IPS-18a (cell line): ENCODE measurements around the gene HDAC8.
"Not testable (repeated sequence)": the region's sequence is repeated elsewhere in the genome, so short reads cannot be mapped to it uniquely, and the experiment has no call there.

Experiments
- H3K27ac ChIP-seq: one replicate; pipeline ENCODE4 v1.5.1; 2013; ENCODE audit warnings: low read length
- H3K27me3 ChIP-seq: one replicate; pipeline ENCODE4 v1.6.1; 2013; ENCODE audit warnings: mild to moderate bottlenecking, low read length; ENCODE audit not compliant: control insufficient read depth, insufficient read depth
- H3K36me3 ChIP-seq: one replicate; pipeline ENCODE4 v1.6.1; 2013; ENCODE audit warnings: low read depth, low read length; ENCODE audit not compliant: control insufficient read depth
- H3K4me1 ChIP-seq: one replicate; pipeline ENCODE4 v1.6.1; 2013; ENCODE audit warnings: low read depth, low read length; ENCODE audit not compliant: control insufficient read depth
- H3K4me3 ChIP-seq: one replicate; pipeline ENCODE4 v1.5.1; 2013; ENCODE audit warnings: low read length
- H3K9ac ChIP-seq: one replicate; pipeline ENCODE4 v1.6.1; 2013; ENCODE audit warnings: mild to moderate bottlenecking, low read length, moderate library complexity
- H3K9me3 ChIP-seq: one replicate; pipeline ENCODE4 v1.6.1; 2013; ENCODE audit warnings: low read depth, low read length; ENCODE audit not compliant: control insufficient read depth

The HDAC8 gene

GRCh38 chrX:72440764-72441163 lies 131.9 kb downstream of the HDAC8 start:
- H3K4me1 ChIP-seq, H3K9me3 ChIP-seq, H3K4me3 ChIP-seq, H3K9ac ChIP-seq, H3K27ac ChIP-seq, H3K27me3 ChIP-seq, H3K36me3 ChIP-seq: not testable (repeated sequence)

DNA sequence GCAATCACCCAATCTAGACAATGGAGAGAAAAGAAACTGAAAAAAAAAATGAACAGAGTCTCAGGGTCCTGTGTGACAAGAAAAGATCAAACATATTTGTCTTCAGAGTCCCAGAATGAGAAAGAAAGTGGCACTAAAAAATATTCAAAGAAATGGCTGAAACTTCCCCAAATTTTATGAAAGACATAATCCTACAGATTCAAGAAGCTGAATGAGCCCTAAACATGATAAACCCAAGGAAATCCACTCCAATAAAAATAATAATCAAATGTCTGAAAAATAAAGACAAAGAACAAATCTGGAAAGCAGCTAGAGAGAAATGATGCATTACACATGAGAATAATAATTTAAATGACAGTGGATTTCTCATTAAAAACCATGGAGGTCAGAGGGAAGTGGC lies 136.6 kb downstream of the HDAC8 start:
- H3K36me3 ChIP-seq: no peaks in the 10 kb centered on the region
- H3K27ac ChIP-seq: no peak overlapping the region
- no peak overlapping the region for H3K4me3 ChIP-seq
- H3K9me3 ChIP-seq: peaks cover 17% of the 10 kb centered on the region
- H3K27me3 ChIP-seq: no peaks in the 10 kb centered on the region
- no peaks in the 10 kb centered on the region for H3K4me1 ChIP-seq
- no peak overlapping the region for H3K9ac ChIP-seq

DNA sequence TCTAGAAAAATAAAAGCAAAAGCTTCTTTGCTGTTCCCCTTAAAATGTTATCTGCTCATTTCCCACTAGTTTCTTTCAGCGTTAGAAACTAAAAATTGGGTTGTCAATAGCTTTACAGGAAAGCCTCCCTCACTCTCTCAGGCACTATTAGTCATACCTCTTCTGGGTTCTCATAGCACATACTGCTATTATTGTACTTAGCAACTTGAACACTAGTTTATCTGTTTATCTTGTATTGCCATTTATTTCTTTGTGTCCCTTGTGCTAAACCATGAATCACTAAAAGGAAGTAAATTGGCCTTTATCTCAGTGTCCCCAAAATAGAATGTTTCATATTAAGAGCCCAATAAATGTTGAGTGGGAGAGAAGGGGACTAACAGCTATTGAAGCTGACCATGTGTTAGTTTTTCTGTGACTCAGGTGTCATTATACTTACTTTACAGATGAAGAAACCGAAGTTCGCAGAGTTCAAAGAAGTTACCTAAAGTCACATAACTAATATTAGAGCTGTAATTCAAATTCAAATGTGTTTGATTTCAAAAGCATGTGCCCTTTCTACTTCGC lies 142.2 kb downstream of the HDAC8 start:
- Histone ChIP-seq H3K9me3 (peaks cover 11% of the 10 kb centered on the region), H3K27me3 (no peaks in the 10 kb centered on the region), H3K4me1 (no peaks in the 10 kb centered on the region), H3K36me3 (no peaks in the 10 kb centered on the region), H3K9ac (no peak overlapping the region), H3K4me3 (no peak overlapping the region), H3K27ac (no peak overlapping the region)

- no peaks in the 10 kb centered on the region for H3K4me1 ChIP-seq
- H3K27ac ChIP-seq: no peak overlapping the region
- no peaks in the 10 kb centered on the region for H3K36me3 ChIP-seq
- no peak overlapping the region for H3K9ac ChIP-seq
- H3K4me3 ChIP-seq: no peak overlapping the region
- no peaks in the 10 kb centered on the region for H3K27me3 ChIP-seq
- H3K9me3 ChIP-seq: peaks cover 43% of the 10 kb centered on the region
Observed at GRCh38 chrX:72421797-72422196, 150.8 kb downstream of the HDAC8 start.

GRCh38 chrX:72409993-72410392 lies 162.7 kb downstream of the HDAC8 start:
- Histone ChIP-seq H3K9me3 (peaks cover 13% of the 10 kb centered on the region), H3K27me3 (no peaks in the 10 kb centered on the region), H3K36me3 (no peaks in the 10 kb centered on the region), H3K27ac (no peak overlapping the region), H3K4me3 (no peak overlapping the region), H3K9ac (no peak overlapping the region), H3K4me1 (no peaks in the 10 kb centered on the region)

DNA sequence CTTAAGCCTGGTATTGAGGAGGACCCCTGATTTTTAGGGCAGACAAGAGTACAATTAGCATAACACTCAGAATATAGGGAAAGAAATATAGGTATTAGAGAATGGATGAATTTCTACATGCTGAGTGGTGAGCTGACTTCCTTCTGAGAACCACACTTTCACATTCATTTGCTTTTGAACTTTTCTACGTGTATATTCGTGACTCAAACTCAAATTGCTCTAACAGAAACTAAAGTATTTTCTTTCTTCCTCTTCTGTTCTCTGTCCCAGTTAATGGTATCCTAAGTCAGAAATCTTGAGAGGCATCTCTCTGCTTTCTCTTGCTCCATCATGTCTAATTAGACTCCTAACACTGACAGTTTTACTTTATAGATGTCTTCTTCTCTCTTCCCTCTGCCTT lies 163.8 kb downstream of the HDAC8 start:
- no peak overlapping the region for H3K4me3 ChIP-seq
- no peaks in the 10 kb centered on the region for H3K27me3 ChIP-seq
- H3K27ac ChIP-seq: no peak overlapping the region

GRCh38 chrX:72405136-72405535 lies 167.5 kb downstream of the HDAC8 start:
- H3K27ac ChIP-seq, H3K9ac ChIP-seq, H3K27me3 ChIP-seq, H3K4me3 ChIP-seq, H3K4me1 ChIP-seq, H3K36me3 ChIP-seq, H3K9me3 ChIP-seq: not testable (repeated sequence)

More for the DNA sequence above, 163.8 kb downstream of the HDAC8 start:
- no peaks in the 10 kb centered on the region for H3K36me3 ChIP-seq
- H3K9ac ChIP-seq: no peak overlapping the region
- H3K9me3 ChIP-seq: peaks cover 13% of the 10 kb centered on the region
- H3K4me1 ChIP-seq: no peaks in the 10 kb centered on the region

GRCh38 chrX:72402614-72403013 lies 170.0 kb downstream of the HDAC8 start:
- Histone ChIP-seq H3K4me3 (no peak overlapping the region), H3K9ac (no peak overlapping the region), H3K4me1 (no peaks in the 10 kb centered on the region), H3K36me3 (no peaks in the 10 kb centered on the region), H3K27ac (no peak overlapping the region), H3K9me3 (peaks cover 14% of the 10 kb centered on the region), H3K27me3 (no peaks in the 10 kb centered on the region)

GRCh38 chrX:72399816-72400215 lies 172.8 kb downstream of the HDAC8 start:
- Histone ChIP-seq H3K36me3 (no peaks in the 10 kb centered on the region), H3K4me1 (peaks cover 3% of the 10 kb centered on the region), H3K9me3 (peaks cover 20% of the 10 kb centered on the region), H3K27ac (no peak overlapping the region), H3K27me3 (no peaks in the 10 kb centered on the region), H3K4me3 (no peak overlapping the region), H3K9ac (no peak overlapping the region)

GRCh38 chrX:72396117-72396516 lies 176.5 kb downstream of the HDAC8 start:
- Histone ChIP-seq H3K9ac (no peak overlapping the region), H3K27me3 (no peaks in the 10 kb centered on the region)

DNA sequence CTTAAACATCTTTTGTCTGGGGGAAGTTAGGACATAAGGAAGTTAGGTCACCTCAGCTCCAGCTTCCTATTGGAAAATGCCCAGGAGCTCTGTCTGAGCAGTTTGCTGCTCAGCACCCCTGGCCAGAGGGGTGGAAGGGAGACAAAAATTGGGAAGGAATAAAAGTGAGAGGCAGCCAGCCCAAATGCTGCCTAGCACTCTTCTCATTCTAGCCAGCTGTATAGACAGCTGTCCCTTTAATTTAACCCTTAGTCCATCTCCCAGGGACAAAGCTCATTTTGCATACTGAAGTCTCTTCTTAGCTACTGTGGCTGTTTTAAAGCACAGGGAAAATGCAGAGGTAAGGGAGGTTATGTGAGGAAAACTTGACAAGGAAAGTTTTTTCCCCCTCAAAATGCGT lies 177.4 kb downstream of the HDAC8 start:
- peaks cover 3% of the 10 kb centered on the region for H3K4me1 ChIP-seq
- H3K36me3 ChIP-seq: no peaks in the 10 kb centered on the region
- no peak overlapping the region for H3K27ac ChIP-seq
- H3K9ac ChIP-seq: no peak overlapping the region
- H3K27me3 ChIP-seq: no peaks in the 10 kb centered on the region
- H3K4me3 ChIP-seq: no peak overlapping the region
- H3K9me3 ChIP-seq: peaks cover 13% of the 10 kb centered on the region

More at GRCh38 chrX:72396117-72396516, 176.5 kb downstream of the HDAC8 start:
- peaks cover 3% of the 10 kb centered on the region for H3K4me1 ChIP-seq
- peaks cover 15% of the 10 kb centered on the region for H3K9me3 ChIP-seq
- no peak overlapping the region for H3K27ac ChIP-seq
- H3K4me3 ChIP-seq: no peak overlapping the region
- no peaks in the 10 kb centered on the region for H3K36me3 ChIP-seq

GRCh38 chrX:72394518-72395170 lies 178.0 kb downstream of the HDAC8 start:
- Histone ChIP-seq H3K27me3 (no peaks in the 10 kb centered on the region), H3K9me3 (peaks cover 8% of the 10 kb centered on the region)

More at GRCh38 chrX:72394518-72395170, 178.0 kb downstream of the HDAC8 start:
- H3K27ac ChIP-seq: no peak overlapping the region
- H3K4me3 ChIP-seq: no peak overlapping the region
- no peaks in the 10 kb centered on the region for H3K36me3 ChIP-seq
- peaks cover 3% of the 10 kb centered on the region for H3K4me1 ChIP-seq
- H3K9ac ChIP-seq: no peak overlapping the region
